Stomach smooth muscle (tissue), 2 donors: ENCODE results near the gene MOCS1.
A peak's percentile ranks its signal among the peaks of the same experiment; 100 is the strongest.

Experiments
- H3K27ac ChIP-seq: one replicate; pipeline ENCODE4 v1.7.0; 2013; ENCODE audit warnings: mild to moderate bottlenecking, low read length, inconsistent platforms
- H3K27me3 ChIP-seq, 2 donors: one replicate each; pipeline ENCODE4 v1.7.0; 2013; ENCODE audit warnings: low read length in 2 of 2; ENCODE audit not compliant: insufficient read depth in 2 of 2, control insufficient read depth in 1 of 2
- H3K36me3 ChIP-seq, 2 donors: one replicate each; pipeline ENCODE4 v1.7.0; 2013; ENCODE audit warnings: low read length in 2 of 2; ENCODE audit not compliant: control insufficient read depth in 2 of 2, insufficient read depth in 2 of 2
- H3K4me1 ChIP-seq: one replicate; pipeline ENCODE4 v1.7.0; 2013; ENCODE audit warnings: low read length; ENCODE audit not compliant: control insufficient read depth, insufficient read depth
- H3K4me3 ChIP-seq, 2 donors: one replicate each; pipeline ENCODE4 v1.7.0; 2013; ENCODE audit warnings: low read length in 2 of 2
- H3K9ac ChIP-seq, 2 donors: one replicate each; pipeline ENCODE4 v1.7.0; 2013; ENCODE audit warnings: low read length in 2 of 2, mild to moderate bottlenecking in 1 of 2
- H3K9me3 ChIP-seq, 2 donors: one replicate each; pipeline ENCODE4 v1.7.0; 2013; ENCODE audit warnings: low read length in 2 of 2; ENCODE audit not compliant: control insufficient read depth in 2 of 2
- donor health status: healthy.
- donor health status: Pancreatic carcinoma.

The MOCS1 gene

DNA sequence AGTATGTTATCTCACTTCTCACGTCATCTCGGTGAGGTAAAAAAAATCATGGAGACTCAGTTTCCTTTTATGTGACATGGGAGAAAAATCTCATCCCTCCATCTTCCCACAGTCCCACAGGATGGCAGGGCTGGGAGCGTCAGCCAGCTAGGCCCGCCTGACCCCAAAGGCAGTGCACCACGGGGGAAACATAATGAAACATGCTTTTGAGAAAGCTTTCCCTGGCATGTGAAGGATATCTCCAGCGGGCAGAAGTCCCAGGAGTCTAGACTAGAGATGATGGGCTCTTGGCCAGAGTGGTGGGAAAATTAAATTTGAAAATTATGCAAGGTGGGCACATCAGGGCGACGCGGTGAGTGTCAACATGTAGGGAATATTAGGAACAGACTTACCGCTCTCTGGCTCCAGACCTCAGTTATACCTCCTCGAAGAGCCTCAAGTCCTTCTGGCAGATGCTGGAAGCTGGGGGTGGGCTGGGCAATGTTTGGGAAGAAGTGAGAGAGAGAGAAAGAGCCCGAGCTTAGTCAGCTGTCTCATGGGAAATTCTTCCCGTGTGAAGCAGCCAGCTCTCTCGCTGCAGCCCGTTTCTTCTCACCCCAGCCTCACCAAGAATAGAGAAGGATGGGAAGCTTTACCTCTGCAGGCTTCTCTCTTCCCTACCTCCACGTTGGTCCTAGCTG, 52.3 kb downstream of the MOCS1 start:
- Histone ChIP-seq H3K9me3 (no peaks in the 10 kb centered on the region), H3K27ac (peak overlapping the region; percentile 49), H3K4me1 (peaks cover 19% of the 10 kb centered on the region), H3K9ac (no peak overlapping the region), H3K36me3 (peaks cover 30 to 38% of the 10 kb centered on the region in 2 donors), H3K27me3 (no peaks in the 10 kb centered on the region), H3K4me3 (no peak overlapping the region)

DNA sequence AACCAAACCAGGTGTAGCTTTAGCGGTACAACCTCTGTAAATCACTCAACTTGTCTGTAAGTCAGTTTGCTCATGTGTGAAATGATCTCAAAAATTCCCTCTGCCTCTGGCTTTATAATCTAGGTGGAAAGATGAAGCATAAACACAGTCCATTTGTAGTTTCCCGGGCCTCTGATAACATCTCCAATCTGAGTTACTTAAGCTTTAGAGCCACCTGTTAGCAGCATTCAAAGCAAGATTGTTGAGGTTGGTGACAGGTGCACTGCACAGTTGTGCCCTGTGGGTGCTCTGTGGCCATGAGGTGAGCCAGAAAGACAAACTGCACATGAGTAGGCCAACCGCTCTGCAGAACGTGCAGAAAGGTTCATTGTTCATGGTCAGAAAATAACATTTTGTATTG, 53.7 kb downstream of the MOCS1 start:
- H3K27me3 ChIP-seq = no peaks in the 10 kb centered on the region
- no peak overlapping the region for H3K9ac ChIP-seq
- H3K27ac ChIP-seq = peak overlapping the region; percentile 2
- no peaks in the 10 kb centered on the region for H3K9me3 ChIP-seq
- H3K4me1 ChIP-seq = peaks cover 17% of the 10 kb centered on the region
- H3K4me3 ChIP-seq = no peak overlapping the region
- H3K36me3 ChIP-seq = peaks cover 42 to 47% of the 10 kb centered on the region in 2 donors

DNA sequence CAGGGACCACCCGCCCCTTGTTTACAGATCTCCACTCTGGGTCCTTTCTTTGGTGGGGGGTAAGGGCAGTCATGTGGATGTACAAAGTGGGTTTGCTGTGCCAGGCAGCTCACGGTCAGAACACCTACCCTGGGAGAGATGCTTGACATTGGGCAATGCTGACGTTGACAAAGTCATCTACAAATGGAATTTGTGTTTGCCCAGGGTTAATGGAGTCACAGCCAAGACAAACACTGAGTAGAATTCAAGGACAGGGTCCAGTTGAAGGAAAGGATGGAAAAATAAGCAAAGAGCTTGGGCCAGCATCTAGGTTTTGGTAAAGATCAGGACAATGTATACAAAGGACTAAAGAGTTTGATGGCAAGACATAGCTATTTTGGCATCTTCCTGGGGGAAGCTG, 54.7 kb downstream of the MOCS1 start:
- Histone ChIP-seq H3K36me3 (peaks cover 50 to 56% of the 10 kb centered on the region in 2 donors), H3K27me3 (no peaks in the 10 kb centered on the region), H3K9ac (no peak overlapping the region), H3K27ac (no peak overlapping the region), H3K9me3 (no peaks in the 10 kb centered on the region), H3K4me1 (peaks cover 17% of the 10 kb centered on the region), H3K4me3 (no peak overlapping the region)

DNA sequence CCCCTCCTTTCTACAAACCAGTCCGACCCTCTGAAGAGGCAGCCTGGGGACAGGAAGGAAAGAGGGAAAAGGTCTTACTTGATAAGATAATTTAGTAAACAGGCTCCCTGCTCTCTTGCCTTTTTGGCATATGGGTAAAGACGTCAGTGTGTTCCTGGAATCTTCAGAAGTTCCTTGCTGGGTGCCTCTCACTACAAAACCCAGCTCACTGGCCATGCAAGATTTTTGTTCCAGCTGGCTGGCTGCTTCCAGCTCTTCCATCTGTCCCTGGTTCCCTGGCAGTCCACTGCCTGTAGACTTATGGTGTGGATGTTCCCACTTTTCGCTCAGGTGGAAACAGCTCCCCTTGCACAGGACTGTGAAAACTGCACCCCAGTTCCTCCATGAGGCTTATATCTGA, 57.4 kb downstream of the MOCS1 start:
- H3K27ac ChIP-seq = no peak overlapping the region
- peaks cover 4% of the 10 kb centered on the region for H3K4me1 ChIP-seq
- H3K27me3 ChIP-seq = no peaks in the 10 kb centered on the region
- no peaks in the 10 kb centered on the region for H3K9me3 ChIP-seq
- no peak overlapping the region for H3K9ac ChIP-seq
- H3K4me3 ChIP-seq = no peak overlapping the region
- peaks cover 75 to 79% of the 10 kb centered on the region in 2 donors for H3K36me3 ChIP-seq

DNA sequence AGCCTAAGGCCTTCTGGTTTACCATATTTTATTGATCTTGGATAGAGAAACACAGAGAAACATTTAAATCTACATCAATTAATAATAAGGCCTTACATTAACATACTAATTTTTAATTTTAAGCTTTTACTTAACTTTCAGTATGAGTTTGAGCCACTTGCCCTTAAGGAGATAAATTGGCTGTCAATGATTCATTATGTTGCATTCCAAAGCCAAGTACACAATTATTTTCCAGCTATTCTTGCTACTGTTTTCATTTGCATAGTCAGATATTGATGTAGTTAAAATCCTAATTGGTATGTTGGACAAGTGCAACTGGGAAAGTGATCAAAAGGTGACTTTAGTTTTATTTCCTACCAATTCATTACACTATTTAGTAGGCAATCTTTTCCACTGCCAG, 58.2 kb downstream of the MOCS1 start:
- H3K4me1 ChIP-seq = no peaks in the 10 kb centered on the region
- H3K27ac ChIP-seq = no peak overlapping the region
- H3K27me3 ChIP-seq = no peaks in the 10 kb centered on the region
- no peak overlapping the region for H3K9ac ChIP-seq
- H3K36me3 ChIP-seq = peaks cover 80 to 87% of the 10 kb centered on the region in 2 donors
- H3K9me3 ChIP-seq = no peaks in the 10 kb centered on the region
- H3K4me3 ChIP-seq = no peak overlapping the region

DNA sequence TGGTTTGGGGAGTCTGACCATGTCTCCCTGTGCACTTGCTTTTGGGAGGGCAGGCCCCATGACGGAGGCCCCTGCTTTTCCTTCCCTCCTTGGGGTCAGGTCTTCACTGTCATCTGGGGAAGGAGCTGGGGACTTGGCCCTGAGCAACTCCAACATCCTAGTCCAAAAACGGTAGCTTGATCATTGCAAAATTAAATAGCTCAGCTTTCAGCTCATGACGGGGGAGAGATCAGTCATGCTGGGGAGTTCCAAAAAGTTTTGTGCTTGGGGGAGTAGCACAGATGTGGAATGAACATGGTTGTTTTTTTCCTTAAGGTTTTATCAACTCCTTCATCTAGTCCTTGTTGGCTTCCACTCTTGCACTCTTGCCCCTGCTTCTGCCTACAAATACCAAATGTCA, 60.8 kb downstream of the MOCS1 start:
- H3K4me3 ChIP-seq = no peak overlapping the region
- H3K27me3 ChIP-seq = no peaks in the 10 kb centered on the region
- peaks cover 73 to 90% of the 10 kb centered on the region in 2 donors for H3K36me3 ChIP-seq
- H3K9ac ChIP-seq = no peak overlapping the region
- no peak overlapping the region for H3K27ac ChIP-seq
- H3K4me1 ChIP-seq = no peaks in the 10 kb centered on the region
- H3K9me3 ChIP-seq = no peaks in the 10 kb centered on the region

DNA sequence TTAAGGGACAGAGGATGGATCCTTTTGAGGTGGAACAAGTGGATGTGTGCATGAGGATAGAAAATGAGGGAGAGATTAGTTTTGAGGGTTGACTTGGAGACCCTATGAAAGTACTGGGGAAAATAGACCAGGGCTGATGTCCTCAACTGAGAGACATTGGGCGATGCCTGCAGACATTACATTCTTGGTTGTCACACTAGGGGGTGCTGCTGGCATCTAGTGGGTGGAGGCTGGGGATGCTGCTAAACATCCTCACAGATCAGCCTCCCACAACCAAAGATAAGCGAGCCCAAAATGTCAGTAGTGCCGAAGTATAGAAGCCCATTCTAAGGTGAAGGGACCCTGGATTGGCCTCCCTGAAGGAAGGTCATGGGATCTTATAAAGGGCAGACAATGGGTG, 63.3 kb downstream of the MOCS1 start:
- Histone ChIP-seq H3K4me1 (no peaks in the 10 kb centered on the region), H3K36me3 (peaks cover 65 to 83% of the 10 kb centered on the region in 2 donors), H3K27ac (no peak overlapping the region)

DNA sequence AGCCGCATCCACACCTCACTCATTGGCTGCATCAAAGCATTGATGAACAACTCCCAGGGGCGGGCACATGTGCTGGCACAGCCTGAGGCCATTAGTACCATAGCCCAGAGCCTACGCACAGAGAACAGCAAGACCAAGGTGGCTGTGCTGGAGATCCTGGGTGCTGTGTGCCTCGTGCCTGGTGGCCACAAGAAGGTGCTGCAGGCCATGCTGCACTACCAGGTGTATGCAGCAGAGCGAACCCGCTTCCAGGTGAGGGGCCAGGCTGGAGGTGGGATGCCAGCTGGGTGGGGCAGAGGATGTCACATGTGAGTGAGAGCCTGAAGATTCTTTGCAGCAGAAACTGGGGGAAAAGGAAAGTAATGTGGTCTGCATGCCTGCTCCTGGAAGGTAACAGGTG, 66.7 kb downstream of the MOCS1 start:
- Histone ChIP-seq H3K9ac (no peak overlapping the region), H3K9me3 (no peaks in the 10 kb centered on the region), H3K4me3 (no peak overlapping the region), H3K36me3 (peaks cover 41 to 68% of the 10 kb centered on the region in 2 donors), H3K27ac (no peak overlapping the region), H3K4me1 (peaks cover 6% of the 10 kb centered on the region), H3K27me3 (no peaks in the 10 kb centered on the region)

More for the DNA sequence above, 63.3 kb downstream of the MOCS1 start:
- Histone ChIP-seq H3K9ac (no peak overlapping the region), H3K4me3 (no peak overlapping the region), H3K27me3 (no peaks in the 10 kb centered on the region), H3K9me3 (no peaks in the 10 kb centered on the region)

DNA sequence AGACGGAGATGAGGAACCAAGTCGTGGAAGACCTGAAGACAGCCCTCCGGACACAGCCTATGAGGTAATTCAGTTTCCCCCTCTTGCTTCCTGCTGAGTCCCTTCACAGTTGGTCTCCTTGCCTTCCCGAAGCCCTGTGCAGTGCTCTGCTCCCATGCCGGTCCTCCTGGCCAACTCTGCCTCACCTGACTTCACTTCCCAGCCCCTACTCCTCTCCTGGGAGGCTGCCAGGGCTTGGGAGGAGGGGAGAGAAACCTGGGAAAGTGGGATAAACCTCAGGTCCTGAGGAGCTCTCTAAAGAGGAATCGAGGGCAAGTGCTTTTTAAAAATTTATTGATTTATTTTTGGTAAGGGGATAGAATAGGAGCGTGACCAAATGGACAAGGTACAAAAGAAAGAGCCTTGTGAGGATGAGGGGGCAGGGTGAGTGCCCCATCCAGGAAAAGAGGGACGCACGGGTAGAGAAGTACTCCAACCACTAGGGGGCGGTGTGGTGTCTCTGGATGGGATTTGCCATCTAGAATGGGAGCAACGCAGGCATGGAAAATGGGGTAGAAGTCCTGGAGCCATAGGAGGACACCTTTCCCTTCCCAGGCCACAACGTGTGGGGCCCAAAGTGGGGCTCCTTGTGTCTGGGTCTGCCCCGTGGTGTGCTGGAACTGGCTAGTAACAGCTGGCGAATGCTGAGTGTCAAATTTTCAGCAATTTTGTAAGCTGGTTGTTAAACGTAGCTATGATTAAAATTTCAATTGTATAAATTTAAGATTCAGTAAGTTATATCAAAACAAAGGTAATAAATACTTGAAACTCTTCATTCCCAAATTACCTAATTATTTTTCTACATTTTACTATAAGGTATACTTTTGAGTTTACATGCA, 69.0 kb downstream of the MOCS1 start:
- H3K27me3 ChIP-seq = no peaks in the 10 kb centered on the region
- H3K4me3 ChIP-seq = no peak overlapping the region
- H3K27ac ChIP-seq = no peak overlapping the region
- H3K9me3 ChIP-seq = no peaks in the 10 kb centered on the region
- H3K9ac ChIP-seq = no peak overlapping the region
- peaks cover 49 to 63% of the 10 kb centered on the region in 2 donors for H3K36me3 ChIP-seq
- peaks cover 9% of the 10 kb centered on the region for H3K4me1 ChIP-seq

DNA sequence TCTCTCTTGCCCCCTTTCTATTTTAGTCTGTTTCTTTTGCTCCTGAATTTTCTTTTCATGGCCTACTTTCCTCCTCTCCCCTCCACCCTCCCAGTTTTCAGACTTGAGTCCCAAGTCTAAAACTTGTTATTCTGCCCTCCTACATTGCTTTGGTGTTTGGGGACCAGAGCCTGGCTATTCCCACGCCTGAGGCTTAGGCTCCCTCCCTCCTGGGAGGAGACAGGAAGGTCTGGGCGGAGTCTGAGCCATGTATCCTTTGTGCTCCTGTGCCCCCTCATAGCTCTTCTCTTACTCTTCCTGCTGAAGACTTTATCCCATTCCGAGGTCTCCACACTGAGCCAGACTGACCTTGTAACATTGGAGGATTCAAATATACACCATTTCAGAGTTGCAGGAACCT, 72.6 kb downstream of the MOCS1 start:
- H3K4me3 ChIP-seq = no peak overlapping the region
- no peaks in the 10 kb centered on the region for H3K27me3 ChIP-seq
- no peak overlapping the region for H3K9ac ChIP-seq
- H3K27ac ChIP-seq = no peak overlapping the region
- H3K9me3 ChIP-seq = no peaks in the 10 kb centered on the region
- peaks cover 9% of the 10 kb centered on the region for H3K4me1 ChIP-seq
- peaks cover 53 to 62% of the 10 kb centered on the region in 2 donors for H3K36me3 ChIP-seq

DNA sequence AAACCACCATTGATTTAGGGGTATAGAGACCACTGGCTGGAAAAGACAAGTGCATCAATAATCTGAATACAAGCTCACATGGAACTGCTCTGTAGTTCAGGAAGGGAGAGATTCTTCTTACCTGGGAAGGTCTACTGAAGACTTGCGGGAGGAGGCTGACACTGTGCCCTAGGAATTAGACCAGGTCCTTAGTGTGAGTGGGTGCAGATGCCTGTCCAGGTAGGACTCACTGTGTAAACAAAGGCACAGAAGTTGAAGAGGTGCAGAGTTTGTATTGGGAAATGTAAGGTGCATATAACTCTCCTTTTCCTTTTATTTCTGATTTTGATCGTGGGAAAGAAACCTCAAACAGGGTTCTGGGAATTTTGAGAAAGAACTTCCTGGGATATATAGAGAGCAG, 75.2 kb downstream of the MOCS1 start:
- Histone ChIP-seq H3K36me3 (peaks cover 56 to 62% of the 10 kb centered on the region in 2 donors), H3K27ac (no peak overlapping the region)

More for the DNA sequence above, 75.2 kb downstream of the MOCS1 start:
- no peaks in the 10 kb centered on the region for H3K27me3 ChIP-seq
- peaks cover 3% of the 10 kb centered on the region for H3K4me1 ChIP-seq
- no peak overlapping the region for H3K9ac ChIP-seq
- no peaks in the 10 kb centered on the region for H3K9me3 ChIP-seq
- H3K4me3 ChIP-seq = no peak overlapping the region
